T follicular helper cell (primary cell): ENCODE data around the gene EXOC8.

ENCODE experiments used
- DNase-seq: peaks from one replicate; pipeline ENCODE4 v3.0.0-alpha.2; 2020; ENCODE audit warnings: low read depth

The EXOC8 gene

DNA sequence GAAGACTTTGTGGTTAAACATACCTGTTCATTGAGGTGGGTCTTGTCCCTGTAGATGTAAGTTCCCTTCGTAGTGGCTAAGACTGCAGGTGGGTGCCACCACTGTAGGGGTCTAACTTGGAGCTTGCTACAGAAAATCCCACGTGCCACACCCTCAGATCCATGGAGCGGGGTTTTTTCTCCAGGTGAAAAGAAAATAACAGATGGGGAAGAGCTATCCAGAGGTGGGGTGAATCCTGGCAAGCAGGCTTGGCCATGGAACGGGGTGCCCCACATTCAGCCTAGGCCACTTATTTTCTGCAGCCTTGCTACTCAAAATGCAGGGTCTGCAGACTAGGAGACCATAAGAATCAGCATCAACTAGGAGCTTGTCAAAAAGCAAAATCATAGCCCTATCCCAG lies 24.0 kb downstream of the EXOC8 start:
- no peak for DNase-seq

DNA sequence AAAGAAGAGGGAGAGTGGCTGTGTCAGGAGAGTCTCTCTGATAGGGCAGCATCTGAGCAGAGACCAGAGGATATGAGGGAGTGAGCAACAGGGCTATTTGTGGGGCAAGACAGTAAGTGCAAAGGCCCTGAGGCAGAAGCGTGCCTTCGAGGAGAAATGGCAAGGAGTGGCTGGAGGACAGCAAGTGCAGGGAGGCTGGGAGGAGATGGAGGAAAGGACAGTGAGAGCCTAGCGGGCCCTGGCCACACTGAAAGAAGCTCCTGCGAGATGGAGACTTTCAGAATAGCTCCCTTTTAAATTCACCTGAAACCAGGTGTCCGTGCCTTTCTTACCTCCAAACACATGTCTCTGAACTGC lies 25.2 kb downstream of the EXOC8 start:
- no peak for DNase-seq

DNA sequence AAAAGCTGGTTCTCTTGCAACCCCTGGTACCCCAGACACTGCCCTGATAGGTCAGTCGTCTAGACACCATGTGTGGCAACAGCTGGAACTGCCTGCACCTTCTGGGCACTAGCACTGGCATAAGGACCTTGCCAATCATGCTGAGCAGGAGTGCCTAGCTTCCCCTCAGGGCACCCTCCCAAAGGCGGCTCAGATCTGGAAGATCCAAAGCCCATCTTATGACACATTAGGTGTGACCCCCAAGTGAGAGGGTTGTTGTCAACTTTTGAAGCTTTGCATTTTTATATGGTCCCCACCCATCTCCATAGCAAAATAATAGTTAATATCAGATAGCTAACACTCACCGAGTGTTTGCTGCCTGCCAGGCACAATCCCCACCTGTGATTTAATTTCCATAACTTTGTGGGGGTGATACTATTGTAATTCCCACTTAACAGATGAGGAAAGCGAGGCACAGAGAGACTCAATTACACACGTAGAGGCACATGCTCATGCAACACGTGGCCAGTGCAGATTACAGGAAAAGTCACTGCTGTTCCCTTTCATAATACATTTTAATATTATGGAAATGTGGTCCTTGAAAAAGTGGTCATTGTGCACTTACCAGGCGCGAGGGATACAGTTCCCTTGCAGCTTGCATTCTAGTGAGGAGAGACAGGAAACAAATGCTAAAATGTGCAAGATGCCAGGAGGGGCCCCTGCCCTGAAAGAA lies 25.8 kb downstream of the EXOC8 start:
- DNase-seq = no peak

DNA sequence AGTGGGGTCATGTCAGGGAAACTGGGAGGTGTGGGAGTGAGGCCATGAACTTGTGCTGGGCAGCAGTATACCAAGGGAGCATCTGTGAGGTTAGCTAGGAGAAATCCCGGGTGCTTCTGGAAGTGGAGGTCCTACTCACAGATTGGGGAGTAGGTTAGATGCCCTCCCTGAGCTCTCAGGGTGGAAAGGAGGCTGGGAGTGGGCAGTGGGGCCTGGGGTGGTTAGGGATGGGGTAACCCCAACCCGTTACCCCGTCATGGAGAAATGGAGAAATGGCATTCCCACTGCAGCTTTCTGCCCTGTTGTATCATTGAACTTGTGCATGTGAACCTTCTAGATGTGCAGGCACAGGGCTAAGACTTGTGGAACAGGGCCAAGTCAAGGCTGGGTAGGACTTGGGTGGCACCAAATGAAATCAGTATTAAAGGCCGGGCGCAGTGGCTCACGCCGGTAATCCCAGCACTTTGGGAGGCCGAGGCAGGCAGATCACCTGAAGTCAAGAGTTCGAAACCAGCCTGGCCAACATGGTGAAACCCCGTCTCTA lies 27.2 kb downstream of the EXOC8 start:
- no peak for DNase-seq

DNA sequence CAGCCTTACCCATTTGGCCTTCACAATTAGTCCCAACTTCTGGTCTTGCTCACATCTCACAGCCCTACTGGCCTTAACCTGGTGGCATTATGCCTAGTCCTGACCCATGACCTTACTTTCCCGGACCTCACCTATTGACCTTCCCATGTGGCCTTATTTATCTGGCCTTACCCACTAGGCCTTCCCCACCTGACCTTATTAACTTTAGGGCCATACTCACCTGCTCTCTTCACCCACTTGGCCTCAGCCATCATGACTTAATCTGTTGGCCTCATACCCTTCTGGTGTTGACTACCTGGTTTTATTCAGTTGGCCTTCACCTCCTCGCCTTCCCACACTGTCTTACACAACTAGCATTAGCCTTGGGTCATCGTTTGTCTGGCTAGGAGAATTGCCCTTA lies 35.7 kb downstream of the EXOC8 start:
- no peak for DNase-seq

DNA sequence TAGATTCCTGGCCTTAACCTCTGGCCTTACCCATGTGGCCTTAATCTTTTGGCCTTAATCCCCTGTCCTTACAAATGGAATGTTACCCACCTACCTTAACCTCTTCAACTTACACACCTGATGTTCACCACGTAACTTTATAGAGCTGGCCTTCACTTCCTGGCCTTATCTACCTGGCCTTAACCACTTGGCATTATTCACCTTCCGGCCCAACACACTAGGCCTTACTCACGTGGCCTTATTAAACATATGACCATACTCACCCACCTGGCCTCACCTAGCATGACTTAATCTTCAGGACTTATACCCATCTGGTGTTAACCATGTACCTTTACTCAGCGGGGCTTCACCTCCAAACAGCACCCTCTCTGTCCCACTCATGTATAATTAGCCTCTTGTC lies 41.7 kb downstream of the EXOC8 start:
- DNase-seq = no peak

DNA sequence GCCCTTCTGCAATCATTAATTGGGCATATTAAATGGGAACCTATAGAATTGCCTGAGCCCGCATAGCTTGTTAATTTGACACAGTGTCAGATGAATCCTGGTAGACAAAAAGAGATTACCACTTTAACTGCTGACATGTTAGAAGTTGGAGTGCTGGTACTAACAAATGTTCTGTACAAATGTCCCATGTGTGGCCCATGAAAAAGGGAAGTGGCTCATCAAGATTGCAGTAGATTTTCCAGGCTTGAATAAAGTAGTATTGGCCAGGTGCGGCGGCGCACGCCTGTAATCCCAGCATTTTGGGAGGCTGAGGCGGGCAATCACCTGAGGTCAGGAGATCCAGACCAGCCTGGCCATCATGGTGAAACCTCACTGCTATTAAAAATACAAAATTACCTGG lies 51.0 kb downstream of the EXOC8 start:
- no peak for DNase-seq

DNA sequence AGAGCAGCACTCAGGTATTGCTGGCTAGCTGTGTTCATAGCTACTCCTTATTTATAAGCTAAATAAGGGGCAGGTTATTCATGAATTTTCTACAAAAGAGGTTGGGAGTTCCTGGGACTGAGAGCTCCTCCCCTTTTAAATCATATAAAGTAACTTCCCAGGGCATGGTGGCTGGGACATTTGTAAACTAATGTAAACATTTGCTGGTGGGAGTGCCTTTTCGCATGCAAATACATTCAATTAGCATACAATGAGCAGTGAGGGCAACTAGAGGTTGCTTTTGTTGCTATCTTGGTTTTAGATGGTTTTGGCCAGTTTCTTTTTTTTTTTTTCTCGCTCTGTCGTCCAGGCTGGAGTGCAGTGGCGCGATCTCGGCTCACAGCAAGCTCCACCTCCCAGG lies 53.2 kb downstream of the EXOC8 start:
- no peak for DNase-seq
